Erythroblast (primary cell): Measurements from ENCODE around the gene SSR4.

Source experiments
- GATA1 ChIP-seq: IDR thresholded peaks from 2 replicates; pipeline ENCODE4 v1.6.1; 2011; ENCODE audit warnings: low read depth, mild to moderate bottlenecking, control low read depth, low read length, moderate library complexity
- POLR2A ChIP-seq: IDR thresholded peaks from 2 replicates; pipeline ENCODE4 v1.6.1; 2011; ENCODE audit warnings: mild to moderate bottlenecking, low read length

GRCh38 chrX:153829549-153829798 is 35.0 kb downstream of the SSR4 start:
- TF ChIP-seq POLR2A (no peak), GATA1 (no peak)
